Stromal cell of bone marrow (primary cell): ENCODE results near the gene GPATCH8.
"Not testable (repeated sequence)": the region's sequence is repeated elsewhere in the genome, so short reads cannot be mapped to it uniquely, and the experiment has no call there.

ENCODE experiments used
- DNase-seq: peaks from one replicate; pipeline ENCODE4 v3.0.0-alpha.2; 2012; ENCODE audit warnings: low read depth

Gene GPATCH8

DNA sequence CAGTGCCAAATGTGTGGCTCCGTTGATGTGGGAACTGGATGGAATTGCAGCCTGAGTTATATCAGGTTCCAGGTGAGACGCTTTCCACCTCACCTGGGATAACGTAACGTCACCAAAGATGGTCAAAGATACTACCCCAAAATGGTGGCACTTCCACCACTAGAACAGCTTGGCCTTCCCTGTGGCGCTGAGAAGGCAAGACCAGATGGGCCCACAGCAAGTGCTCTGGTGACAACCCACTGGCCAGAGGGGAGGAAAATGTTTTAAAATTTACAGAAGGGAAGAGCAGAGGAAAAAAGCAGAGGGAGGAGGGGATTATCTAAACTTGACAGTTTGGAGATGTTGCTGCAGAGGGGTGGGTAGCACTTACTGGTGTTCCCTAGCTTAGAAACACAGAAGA, 106.3 kb downstream of the GPATCH8 start:
- DNase-seq, result no peak

GRCh38 chr17:44394833-44395232, 108.4 kb downstream of the GPATCH8 start:
- DNase-seq, result no peak

- not testable (repeated sequence) for DNase-seq
Measured at GRCh38 chr17:44394112-44394511, 109.1 kb downstream of the GPATCH8 start.

DNA sequence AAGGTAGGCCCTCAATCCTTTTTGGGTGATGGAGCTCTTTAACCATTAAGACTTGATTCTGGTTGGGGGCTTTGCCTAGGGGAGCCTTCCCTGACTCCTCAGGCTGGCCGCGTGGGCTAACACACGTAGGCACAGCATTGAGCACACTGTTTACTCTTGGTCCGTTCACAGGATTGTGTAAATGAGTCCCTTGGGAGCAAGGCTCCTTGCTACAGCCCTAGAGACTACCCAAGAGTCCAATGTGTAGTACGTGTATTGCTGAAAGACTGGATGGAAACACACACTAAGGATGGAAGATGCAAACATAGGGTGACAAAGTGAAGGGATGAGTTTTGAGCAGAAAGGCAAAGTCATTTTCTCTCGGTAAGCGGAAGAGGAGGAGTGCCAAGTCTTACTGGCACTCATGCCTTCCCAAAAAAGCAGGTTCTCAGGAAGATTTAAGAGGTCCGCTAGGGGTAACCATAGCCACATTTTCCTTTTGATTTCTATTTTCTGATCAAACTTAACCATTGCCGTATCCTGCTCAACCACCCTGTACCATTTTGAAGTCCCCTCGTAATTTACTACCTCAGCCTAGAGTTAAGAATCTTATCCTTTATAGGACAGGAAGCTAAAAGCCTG, 112.8 kb downstream of the GPATCH8 start:
- DNase-seq, result no peak

GRCh38 chr17:44389723-44390202, 113.4 kb downstream of the GPATCH8 start:
- DNase-seq, result no peak

DNA sequence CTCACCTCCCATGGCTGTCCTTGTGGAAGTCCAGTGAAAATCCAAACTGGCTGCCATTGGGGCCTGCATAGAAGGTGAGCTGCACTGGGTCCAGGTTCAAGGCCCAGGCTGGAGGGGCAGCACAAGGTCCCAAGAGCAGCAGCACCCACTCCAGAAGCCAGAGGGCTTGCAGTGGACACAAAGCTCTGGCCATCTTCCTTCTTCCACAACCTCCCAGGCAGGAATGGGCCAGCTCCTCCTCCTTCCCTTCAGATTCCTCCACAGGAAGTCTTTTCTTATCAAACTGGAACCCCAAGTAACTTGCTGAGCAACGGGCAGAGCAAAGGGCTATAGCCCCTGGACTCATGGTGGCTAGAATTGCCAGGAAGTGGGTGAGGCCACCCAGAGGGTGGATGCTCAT, 113.9 kb downstream of the GPATCH8 start, which contains the start of gene ITGA2B:
ITGA2B (minus strand) TSS at position 369 of the 400 bp plus-strand sequence; CDS start at position 193, 176 bp downstream.
- no peak for DNase-seq

DNA sequence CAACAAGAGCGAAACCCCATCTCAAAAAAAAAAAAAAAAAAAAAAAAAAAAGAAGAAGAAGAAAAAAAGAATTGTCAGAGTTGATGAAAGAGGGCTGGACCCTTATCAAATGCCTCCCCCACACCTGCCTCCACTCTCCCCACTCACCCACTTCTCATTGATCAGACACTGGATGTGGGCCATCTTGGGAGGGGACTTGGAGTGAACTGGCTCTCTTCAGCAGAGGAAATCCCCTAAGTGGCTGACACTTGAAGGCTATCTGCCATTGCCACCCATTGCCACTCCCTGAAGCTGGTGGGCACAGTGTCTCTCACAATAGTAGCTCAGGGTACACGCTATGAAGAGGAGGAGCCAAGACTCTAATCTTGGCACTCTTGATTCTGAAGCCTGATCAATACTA, 115.4 kb downstream of the GPATCH8 start:
- DNase-seq, result no peak

DNA sequence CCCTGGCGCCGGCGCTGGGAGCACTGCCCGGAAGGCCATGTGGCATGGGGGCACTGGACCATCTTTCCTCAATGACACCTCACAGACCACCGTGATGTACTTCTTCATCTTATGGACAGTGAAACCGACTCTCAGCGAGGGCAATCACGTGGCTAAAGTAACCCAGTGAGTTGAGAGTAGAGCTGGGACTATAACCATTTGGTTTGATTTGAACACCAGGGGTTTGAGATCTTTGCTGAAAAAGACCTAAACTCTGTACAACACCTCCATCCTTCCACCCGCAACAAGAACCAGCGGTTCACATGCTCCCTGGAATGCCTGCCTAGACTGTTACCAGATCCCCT, 117.1 kb downstream of the GPATCH8 start:
- DNase-seq, result no peak

DNA sequence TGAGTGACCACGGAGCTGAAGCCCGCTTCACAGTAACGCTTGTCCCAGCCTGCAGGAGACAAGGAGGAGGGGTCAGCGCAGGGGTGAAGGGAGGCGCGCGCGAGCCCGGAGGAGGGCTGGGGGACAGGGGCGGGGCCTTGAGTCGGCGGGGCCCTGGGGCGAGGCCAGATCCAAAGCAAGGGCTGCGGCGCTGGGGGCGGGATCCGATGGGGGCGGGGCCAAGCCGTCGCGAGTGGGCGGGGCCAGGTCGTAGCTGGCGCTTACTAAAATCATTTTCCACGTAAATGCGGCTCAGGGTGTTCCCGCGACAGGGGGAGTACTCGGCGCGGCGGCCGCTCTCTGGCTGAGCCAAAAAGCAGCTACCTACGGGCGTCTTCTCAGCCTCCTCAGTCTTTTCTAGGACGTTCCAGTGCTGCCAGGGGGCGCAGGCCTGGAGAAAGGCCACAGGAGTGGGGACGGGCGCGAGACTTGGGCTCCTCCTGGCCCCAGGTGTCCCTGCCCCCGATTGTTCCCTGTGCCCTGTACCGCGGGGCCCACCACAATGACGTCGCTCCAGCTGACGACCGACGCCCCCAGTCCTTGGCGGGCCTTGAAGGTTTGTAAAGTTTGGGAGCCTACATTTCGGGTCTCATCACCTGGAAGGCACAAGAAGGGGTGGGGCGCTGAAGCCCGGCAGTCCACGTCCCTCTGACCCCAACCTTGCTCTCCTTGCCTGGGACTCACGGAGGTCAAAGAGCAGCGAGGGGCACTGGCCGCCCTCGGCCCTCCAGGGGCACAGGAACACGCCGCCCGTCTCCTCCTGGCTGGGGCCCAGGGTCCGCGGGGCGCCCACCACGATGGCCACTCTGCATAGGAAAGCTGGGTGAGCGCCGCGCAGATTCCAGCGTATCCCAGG, 117.7 kb downstream of the GPATCH8 start:
- peak; percentile 18 for DNase-seq

DNA sequence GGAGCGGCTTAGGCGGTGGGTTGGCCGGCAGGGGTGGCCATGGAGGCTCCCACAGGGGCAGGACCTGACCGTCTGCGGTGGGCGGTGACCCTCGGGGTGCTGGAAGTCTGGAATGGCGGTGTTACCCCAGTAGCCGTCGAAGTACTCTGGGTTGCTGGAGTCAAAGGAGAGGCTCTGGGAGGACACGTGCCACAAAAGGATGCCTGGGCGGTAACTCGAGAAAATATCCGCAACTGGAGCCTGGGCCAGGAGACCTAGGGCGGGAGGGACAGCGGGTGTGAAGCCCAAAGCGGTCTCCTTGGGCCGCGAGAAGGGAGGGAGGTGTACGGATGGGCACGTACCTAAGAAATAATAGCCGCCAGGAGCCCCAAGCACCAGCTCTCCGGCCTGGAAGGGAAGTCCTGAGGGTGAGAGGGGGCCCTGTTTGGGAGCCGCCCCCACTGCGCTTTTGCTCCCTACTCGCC, 118.4 kb downstream of the GPATCH8 start:
- no peak for DNase-seq

DNA sequence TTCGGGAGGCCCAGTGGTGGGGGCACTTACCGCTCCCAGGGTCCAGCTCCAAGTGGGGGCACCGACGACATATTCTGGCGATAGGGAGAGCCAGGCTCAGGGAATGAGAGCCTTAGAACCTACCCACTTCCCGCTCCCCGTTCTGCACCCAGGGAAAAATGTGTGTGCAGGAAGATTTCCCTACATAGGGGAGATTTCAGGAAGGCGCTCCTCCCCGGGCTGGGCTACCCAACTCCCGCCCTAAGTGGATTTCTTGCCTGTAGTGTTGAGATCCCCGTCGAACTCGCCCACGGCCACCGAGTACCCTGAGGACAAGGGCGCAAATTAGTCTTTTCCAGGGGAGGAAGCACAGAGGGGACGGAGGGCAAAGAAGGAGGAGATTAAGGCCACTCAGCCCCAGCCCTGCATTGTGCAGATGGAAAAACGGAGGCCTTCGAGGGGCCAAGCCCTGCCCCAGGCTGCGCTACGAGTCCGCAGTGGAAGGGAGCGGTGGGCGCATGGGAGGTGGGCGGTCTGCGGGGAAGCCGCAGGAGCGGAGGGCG, 118.9 kb downstream of the GPATCH8 start:
- no peak for DNase-seq

DNA sequence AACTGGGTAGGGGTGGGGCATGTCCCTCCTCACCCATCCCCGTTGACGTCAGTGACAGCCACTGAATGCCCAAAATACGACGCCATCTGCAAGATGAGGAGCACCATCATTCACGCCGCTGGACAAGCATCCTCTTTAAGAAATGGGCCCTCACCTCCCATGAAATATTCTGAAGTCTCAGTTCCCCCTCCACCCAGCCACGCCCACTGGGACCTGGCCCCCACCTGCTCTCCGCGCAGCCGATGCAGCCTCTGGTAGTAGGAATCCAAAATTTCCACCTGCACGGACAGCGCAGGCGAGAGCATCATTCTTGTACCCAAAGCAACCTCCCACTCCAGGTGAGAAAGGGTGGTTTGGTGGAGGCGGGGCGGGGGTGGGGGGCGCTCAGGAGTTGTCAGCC, 119.3 kb downstream of the GPATCH8 start:
- DNase-seq, result no peak

GRCh38 chr17:44383363-44383762, 119.8 kb downstream of the GPATCH8 start:
- no peak for DNase-seq

DNA sequence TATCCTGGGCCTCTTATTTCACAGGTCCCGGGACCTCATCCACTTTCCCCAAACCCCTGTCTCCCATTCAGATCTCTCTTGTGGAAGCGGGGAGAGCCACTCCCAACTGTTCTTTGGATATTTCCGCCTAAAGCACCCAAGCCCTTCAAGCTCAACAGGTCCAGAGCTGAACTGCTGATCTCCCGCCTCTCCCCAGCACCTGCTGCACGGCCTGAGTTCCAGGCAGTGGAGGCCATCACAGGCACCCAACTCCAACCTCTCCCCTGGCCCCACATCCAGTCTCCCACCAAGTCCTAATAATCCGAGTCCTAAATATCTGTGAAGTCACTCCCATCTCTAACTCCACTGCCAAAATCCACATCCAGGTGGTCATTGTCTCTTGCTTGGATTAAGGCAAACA, 120.3 kb downstream of the GPATCH8 start:
- no peak for DNase-seq

GRCh38 chr17:44381810-44382305, 121.3 kb downstream of the GPATCH8 start:
- DNase-seq, result no peak

DNA sequence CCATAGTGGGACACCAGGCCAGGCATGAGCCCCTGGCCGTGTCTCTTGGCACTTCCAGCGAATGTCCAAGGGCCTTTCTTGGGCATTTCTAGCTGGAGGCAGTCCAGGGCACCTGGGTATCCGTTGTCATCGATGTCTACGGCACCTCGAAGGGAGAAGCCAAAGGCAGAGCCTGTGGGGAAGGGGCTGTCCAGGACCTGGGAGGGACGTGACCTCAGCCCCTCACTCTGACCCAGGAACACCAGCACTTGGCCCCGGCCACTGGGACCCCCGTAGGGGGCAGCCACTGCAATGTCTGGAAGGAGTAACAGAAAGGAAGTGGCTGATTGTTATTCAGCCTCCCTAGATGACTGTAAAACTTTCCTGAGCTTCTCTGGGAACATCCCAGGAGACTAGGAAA, 122.4 kb downstream of the GPATCH8 start:
- DNase-seq, result no peak

- DNase-seq, result no peak
Measured at GRCh38 chr17:44379887-44380286, 123.3 kb downstream of the GPATCH8 start.

GRCh38 chr17:44378171-44378705, 125.0 kb downstream of the GPATCH8 start:
- no peak for DNase-seq

GRCh38 chr17:44376779-44377178, 126.4 kb downstream of the GPATCH8 start:
- no peak for DNase-seq

DNA sequence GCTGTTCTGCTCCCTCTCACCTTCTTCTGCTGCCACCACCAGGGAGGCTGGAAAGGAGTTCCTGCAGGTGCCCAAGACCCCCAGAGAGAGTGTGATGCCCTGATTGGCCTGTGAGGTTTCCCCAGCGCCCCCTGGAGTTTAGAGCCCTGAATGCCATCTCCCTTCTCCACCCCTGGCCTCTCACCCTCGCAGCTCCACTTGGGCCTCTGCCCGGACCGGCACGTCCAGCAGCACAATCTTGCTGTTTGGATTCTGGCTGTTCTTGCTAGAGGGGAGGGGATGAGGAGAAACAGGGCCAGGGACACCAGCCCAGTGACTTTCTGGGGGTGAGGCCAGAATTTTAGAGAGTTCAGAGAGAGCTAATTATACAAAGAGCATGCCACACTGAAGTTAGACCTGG, 127.1 kb downstream of the GPATCH8 start:
- DNase-seq, result no peak

DNA sequence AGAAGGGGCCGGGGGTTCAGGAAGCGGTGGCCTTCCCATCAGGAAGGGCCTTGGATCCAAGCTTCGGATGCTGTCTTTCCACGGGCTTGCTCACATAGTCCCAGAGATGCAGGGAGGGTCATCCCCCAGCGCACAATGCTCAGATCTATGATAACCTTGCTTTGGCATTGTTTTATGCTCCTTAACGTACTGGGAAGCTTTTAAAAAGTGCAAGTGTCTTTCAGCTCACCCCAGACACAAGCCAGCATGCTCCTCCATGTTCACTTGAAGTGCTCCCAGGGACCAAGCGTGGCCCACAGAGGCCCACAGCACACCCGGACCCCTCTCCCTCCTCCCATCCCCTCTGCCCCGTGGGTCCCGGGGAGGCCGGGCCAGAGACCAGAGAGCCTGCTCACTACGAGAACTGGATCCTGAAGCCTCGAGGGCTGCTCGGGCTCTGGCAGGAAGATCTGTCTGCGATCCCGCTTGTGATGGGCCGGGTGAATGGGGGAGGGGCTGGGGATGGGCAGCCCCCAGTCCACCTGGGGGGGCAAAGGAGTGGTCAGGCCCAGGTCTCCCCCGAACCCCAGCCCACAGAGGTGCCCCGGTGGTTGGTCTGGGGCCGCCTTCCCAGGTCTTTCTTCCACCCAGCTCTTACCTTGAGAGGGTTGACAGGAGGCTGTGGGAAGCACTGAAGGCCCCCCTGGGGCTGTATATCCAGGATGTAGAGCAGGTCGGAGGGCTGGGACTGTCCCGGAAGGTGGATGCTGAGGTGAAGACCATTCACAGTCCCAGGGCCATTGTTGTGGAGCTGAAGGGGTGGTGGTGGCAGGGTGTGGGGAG, 127.8 kb downstream of the GPATCH8 start:
- no peak for DNase-seq
